ENCODE results near the gene GRIN2A. TPM values are rescaled to one million over a fixed set of nuclear protein-coding genes. Genes with fewer than 3 reads are reported as not detected.

Gene GRIN2A
- total RNA-seq, 1 experiment from 2014 or later: 0.52 TPM

DNA sequence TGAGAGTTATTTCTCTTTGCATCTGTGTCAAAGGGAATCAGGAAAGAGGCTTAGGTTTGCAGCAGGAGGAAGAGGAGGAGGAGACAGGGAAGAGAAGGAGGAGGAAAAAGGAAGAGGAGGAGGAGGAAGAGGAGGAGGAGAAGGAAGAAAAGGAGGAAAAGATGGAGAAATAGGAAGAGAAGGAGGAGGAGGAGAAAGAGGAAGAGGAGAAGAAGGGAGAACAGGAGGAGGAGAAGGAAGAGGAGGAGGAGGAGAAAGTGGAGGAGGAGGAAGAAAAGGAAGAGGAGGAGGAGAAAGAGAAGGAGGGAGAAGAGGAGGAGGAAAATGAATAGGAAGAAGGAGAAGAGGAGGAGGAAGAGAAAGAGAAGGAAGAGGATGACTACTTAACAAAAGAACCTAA, 459.1 kb downstream of the GRIN2A start:
- Histone ChIP-seq H3K4me3 (ENCODE audit: insufficient read depth, low read depth, low read length) (no peak overlapping the region), H3K27me3 (ENCODE audit: control insufficient read depth, insufficient read depth, low read length) (no peaks in the 10 kb centered on the region), H3K36me3 (replicated peaks; ENCODE audit: control insufficient read depth, insufficient read depth, low read length) (no peaks in the 10 kb centered on the region)
- no peak for DNase-seq

DNA sequence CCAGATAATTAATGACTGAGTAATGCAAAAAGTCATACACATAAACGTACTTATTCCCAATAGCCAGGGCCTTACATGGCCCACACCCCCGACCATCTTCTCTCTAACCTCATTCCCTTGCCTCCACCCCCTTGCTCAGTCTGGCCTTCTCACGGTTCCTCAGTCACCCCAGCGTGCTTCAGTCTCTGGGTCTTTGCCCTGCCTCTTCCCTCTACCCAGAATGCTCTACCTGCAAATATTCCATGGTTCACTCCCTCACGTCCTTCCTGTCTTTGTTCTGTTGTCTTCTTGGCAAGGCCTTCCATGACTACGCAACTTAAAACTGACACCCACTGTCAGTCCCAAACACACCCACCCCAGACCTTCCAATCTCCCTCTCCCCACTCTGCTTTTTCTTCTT, 468.3 kb downstream of the GRIN2A start:
- Histone ChIP-seq H3K4me3 (ENCODE audit: insufficient read depth, low read depth, low read length) (no peak overlapping the region), H3K27me3 (ENCODE audit: control insufficient read depth, insufficient read depth, low read length) (no peaks in the 10 kb centered on the region), H3K36me3 (replicated peaks; ENCODE audit: control insufficient read depth, insufficient read depth, low read length) (no peaks in the 10 kb centered on the region)
- no peak for DNase-seq

DNA sequence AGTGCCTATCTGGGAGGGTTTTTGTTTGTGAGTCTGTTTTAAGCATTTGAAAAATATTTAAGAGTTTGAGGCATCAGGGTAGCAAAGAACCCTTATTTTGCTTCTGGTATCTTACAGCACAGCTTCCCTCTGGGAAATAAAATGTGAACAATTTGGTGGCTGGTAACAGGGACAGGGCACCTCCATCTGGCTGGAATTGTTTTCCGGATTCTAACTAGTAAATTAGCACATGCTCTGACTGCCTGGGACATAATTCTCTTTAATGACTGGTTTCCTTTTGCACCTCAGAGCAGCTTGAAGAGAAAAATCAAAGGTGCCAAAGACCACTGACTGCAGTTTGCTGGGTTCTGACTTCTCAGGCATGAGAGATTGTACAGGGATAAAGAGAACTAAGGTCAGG, 469.1 kb downstream of the GRIN2A start:
- no peaks in the 10 kb centered on the region for H3K27me3 ChIP-seq (ENCODE audit: control insufficient read depth, insufficient read depth, low read length)
- DNase-seq: no peak
- no peaks in the 10 kb centered on the region for H3K36me3 ChIP-seq (replicated peaks; ENCODE audit: control insufficient read depth, insufficient read depth, low read length)
- H3K4me3 ChIP-seq (ENCODE audit: insufficient read depth, low read depth, low read length): no peak overlapping the region

DNA sequence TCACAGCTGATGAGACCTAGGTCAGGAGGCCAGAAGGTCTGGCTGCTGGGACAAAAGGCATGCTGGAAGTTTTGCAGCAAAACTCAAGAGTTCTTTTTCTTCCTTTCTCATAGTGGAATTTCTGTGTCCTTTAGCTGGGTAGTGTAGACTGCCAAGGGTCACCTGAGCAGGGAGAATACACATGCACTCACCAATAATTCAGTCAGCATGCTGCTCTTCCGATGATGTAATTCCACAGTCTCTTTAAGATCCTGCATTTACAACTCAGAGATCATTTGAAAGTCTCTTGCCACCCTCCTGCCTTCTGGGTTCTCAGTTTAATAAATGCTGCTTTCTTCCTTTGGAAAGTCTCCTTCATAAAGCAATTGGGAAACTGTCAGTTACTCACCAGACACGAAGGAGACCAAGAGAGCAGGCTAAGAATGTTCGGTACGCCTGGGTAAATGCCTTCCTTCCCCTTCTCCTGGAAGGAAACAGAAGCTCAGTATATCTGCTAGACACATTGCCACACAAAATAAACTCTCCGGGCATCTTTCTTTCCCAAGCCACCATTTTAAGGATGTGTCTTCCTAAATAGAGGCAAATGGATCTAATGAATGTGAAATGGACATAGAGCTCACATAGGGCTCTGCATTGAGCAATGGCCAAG, 473.1 kb downstream of the GRIN2A start:
- Histone ChIP-seq H3K27me3 (ENCODE audit: control insufficient read depth, insufficient read depth, low read length) (no peaks in the 10 kb centered on the region), H3K4me3 (ENCODE audit: insufficient read depth, low read depth, low read length) (no peak overlapping the region), H3K36me3 (replicated peaks; ENCODE audit: control insufficient read depth, insufficient read depth, low read length) (no peaks in the 10 kb centered on the region)
- no peak for DNase-seq

- no peaks in the 10 kb centered on the region for H3K27me3 ChIP-seq (ENCODE audit: control insufficient read depth, insufficient read depth, low read length)
- H3K36me3 ChIP-seq (replicated peaks; ENCODE audit: control insufficient read depth, insufficient read depth, low read length): no peaks in the 10 kb centered on the region
- H3K4me3 ChIP-seq (ENCODE audit: insufficient read depth, low read depth, low read length): no peak overlapping the region
- DNase-seq: no peak
Observed at GRCh38 chr16:9706217-9706836, 475.9 kb downstream of the GRIN2A start.

DNA sequence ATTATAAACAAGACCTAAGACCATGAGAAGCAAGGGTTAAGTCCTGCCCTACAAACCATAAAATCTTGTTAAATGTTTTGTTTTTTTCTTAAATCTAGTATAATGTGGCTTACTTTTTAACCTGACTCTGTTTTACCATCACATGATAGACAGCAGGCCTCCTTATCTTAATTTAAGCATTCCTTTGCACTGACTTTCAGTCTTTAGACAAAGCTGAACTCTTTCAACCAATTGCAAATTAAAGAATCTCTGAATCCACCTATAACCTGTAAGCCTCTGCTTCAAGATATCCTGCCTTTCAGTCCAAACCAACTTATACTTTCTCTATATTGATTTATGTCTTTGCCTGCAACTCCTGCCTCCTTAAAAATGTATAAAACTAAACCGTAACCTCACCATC, 478.5 kb downstream of the GRIN2A start:
- no peak for DNase-seq
- no peaks in the 10 kb centered on the region for H3K36me3 ChIP-seq (replicated peaks; ENCODE audit: control insufficient read depth, insufficient read depth, low read length)
- no peaks in the 10 kb centered on the region for H3K27me3 ChIP-seq (ENCODE audit: control insufficient read depth, insufficient read depth, low read length)
- no peak overlapping the region for H3K4me3 ChIP-seq (ENCODE audit: insufficient read depth, low read depth, low read length)

Other genes with a start within 250 kb of the GRIN2A start
- gene ATF7IP2, start 203.6 kb upstream of the GRIN2A start, total RNA-seq (2014; rRNA removed; shearing (Covaris generic)): 20.4 and 22.8 TPM in 2 replicates

Data from H7 (cell line).